PC-3 (cell line): ENCODE results near the gene CRYL1.

ENCODE experiments used
- EZH2 ChIP-seq: fragments of 300-600 bp; sonication (generic); IDR thresholded peaks from one replicate; pipeline ENCODE4 v1.6.1; 2017; ENCODE audit warnings: antibody characterized with exemption, mild to moderate bottlenecking, low read length; ENCODE audit not compliant: unreplicated experiment
- TF ChIP-seq, protein P1 (sequence below): fragments of 300-600 bp; sonication (generic); conservative IDR thresholded peaks from 2 replicates; pipeline ENCODE4 v1.5.1; 2017; ENCODE audit warnings: antibody characterized with exemption, low read depth, mild to moderate bottlenecking, low read length

DNA sequence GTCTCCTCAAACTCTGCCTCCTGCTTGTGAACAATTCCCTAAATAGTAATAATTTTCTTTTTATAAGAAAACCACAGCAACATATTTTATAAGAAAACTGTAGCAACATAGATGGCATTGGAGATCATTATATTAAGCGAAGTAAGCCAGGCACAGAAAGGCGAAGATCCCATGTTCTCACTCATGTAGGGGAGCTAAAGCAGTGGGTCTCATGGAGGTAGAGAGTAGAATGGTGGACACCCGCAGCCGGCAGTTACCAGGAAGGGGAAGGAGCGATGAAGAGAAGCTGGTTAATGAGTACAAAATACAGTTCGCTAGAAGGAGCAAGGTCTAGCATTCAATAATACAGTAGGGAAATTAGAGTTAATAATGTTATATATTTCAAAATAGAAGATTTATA is 42.9 kb downstream of the CRYL1 start:
- TF ChIP-seq, protein P1, sequence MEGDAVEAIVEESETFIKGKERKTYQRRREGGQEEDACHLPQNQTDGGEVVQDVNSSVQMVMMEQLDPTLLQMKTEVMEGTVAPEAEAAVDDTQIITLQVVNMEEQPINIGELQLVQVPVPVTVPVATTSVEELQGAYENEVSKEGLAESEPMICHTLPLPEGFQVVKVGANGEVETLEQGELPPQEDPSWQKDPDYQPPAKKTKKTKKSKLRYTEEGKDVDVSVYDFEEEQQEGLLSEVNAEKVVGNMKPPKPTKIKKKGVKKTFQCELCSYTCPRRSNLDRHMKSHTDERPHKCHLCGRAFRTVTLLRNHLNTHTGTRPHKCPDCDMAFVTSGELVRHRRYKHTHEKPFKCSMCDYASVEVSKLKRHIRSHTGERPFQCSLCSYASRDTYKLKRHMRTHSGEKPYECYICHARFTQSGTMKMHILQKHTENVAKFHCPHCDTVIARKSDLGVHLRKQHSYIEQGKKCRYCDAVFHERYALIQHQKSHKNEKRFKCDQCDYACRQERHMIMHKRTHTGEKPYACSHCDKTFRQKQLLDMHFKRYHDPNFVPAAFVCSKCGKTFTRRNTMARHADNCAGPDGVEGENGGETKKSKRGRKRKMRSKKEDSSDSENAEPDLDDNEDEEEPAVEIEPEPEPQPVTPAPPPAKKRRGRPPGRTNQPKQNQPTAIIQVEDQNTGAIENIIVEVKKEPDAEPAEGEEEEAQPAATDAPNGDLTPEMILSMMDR = no peak
- no peak for TF ChIP-seq EZH2
